ENCODE measurements around the gene CDHR2.

DNA sequence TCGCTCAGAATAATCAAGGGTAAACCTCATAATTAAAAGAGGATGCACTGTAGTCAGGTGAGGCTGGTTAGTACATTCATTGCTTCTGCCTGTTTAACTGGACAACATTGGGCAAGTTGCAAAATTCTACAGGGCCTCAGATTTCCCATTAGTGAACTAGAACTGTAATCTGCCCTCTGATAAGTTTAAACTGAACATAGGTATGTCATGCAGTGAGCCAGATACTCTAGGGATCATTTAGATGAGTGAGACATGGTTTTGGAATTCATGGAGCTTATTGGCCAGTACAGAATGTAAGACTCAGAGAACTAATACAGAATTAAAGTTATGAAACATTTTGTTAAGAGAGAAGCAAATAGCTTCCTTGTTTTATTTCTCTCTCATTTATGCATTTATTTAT lies 47.8 kb upstream of the CDHR2 start:
- no peak for TF ChIP-seq EZH2 (IDR thresholded peaks at IDR 0.05)
- no peak for TF ChIP-seq POLR2AphosphoS5 (IDR thresholded peaks at IDR 0.05; ENCODE audit: borderline replicate concordance, low read depth, low read length)
